GM21723 (cell line): ENCODE results near the gene DENND4B.
"Not testable (repeated sequence)": the region's sequence is repeated elsewhere in the genome, so short reads cannot be mapped to it uniquely, and the experiment has no call there.

ENCODE experiments used
- ATAC-seq: cut with Tn5 transposase; IDR thresholded peaks from one replicate; pipeline ENCODE4 v1.9.1; 2021; ENCODE audit warnings: mild to moderate bottlenecking, moderate library complexity; ENCODE audit not compliant: unreplicated experiment

DENND4B gene

GRCh38 chr1:153891042-153891441 is 55.5 kb downstream of the DENND4B start:
- ATAC-seq = not testable (repeated sequence)

GRCh38 chr1:153888533-153888932 is 58.0 kb downstream of the DENND4B start:
- ATAC-seq = no peak

GRCh38 chr1:153886127-153886526 is 60.4 kb downstream of the DENND4B start:
- no peak for ATAC-seq

GRCh38 chr1:153883223-153883622 is 63.3 kb downstream of the DENND4B start:
- ATAC-seq = no peak

- ATAC-seq = no peak
Measured at GRCh38 chr1:153882296-153882912, 64.1 kb downstream of the DENND4B start.

- ATAC-seq = no peak
Measured at GRCh38 chr1:153881751-153882150, 64.8 kb downstream of the DENND4B start.

GRCh38 chr1:153880962-153881361 is 65.6 kb downstream of the DENND4B start:
- no peak for ATAC-seq

GRCh38 chr1:153880024-153880423 is 66.5 kb downstream of the DENND4B start:
- no peak for ATAC-seq
